A673 (cell line): ENCODE data around the gene KLHL5.

Source experiments
- CTCF ChIP-seq: fragments of 300-800, 200-600 bp; sonication (generic); conservative IDR thresholded peaks from 2 replicates; pipeline ENCODE4 v1.5.1; 2017; ENCODE audit warnings: low read depth, mild to moderate bottlenecking, antibody characterized with exemption, low read length, moderate library complexity, mixed read lengths
- EZH2 ChIP-seq: fragments of 200-600 bp; sonication (generic); IDR thresholded peaks from 2 replicates; pipeline ENCODE4 v1.6.1; 2017; ENCODE audit warnings: borderline replicate concordance, low read depth, mild to moderate bottlenecking, mixed read lengths, antibody characterized with exemption, low read length; ENCODE audit not compliant: poor library complexity, severe bottlenecking

DNA sequence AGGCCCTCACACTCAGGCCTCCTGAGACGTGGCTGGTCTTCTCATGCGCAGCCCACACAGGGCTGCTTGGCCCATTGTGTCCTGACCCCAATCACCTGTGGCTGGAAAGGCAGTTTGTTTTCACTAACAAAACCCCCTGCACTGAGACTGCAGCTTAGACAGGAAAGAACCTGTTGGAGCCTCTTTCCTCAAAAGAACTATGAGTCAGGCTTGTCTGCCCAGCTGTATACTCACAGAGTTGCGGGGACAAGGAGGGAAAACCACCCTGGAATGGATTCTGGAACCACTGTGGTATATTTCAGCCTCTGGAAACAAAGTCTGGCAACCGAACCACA lies 24.6 kb upstream of the KLHL5 start:
- no peak for TF ChIP-seq CTCF
- TF ChIP-seq EZH2 = no peak
